HG03520 (cell line): ENCODE measurements around the gene FIBP.

Experiments used
- ATAC-seq: cut with Tn5 transposase; IDR thresholded peaks from one replicate; pipeline ENCODE4 v1.9.1; 2021; ENCODE audit warnings: mild to moderate bottlenecking, moderate library complexity; ENCODE audit not compliant: unreplicated experiment

FIBP gene

DNA sequence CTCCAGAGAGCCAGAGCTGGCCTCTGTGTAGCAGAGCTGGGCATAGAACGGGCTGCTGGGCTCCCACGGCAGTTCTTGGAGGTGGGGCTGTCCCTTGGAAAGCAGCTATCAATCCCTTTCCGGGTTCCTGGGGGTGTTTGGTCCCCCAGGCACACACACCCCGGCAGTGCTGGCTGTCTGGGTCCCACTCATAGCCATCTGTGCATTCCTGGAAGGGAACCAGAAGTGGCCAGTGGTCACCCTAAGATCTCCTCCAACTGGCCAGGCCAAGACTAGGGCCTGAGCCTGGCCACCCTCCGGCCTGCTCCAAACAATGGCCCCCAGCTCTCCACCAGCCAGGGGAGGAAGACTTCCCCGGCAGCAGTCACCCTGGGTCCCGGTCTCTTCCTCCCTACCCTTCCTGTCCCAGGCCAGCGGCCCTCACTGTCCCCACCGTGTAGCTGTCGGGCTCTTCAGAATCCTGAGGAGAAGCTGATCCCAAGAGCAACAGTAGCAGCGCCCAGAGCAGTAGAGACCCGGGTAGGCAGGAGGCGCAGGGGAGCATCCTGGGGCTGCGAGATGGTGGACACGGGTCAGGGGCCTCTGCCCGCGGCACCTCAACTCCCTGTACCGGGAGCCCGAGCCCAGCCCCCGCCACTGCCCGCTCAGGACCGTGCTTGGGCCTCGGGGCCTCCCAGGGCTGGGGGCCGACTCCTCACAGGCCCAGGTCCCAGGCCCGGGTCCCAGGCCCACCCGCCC lies 16.3 kb downstream of the FIBP start:
- no peak for ATAC-seq

DNA sequence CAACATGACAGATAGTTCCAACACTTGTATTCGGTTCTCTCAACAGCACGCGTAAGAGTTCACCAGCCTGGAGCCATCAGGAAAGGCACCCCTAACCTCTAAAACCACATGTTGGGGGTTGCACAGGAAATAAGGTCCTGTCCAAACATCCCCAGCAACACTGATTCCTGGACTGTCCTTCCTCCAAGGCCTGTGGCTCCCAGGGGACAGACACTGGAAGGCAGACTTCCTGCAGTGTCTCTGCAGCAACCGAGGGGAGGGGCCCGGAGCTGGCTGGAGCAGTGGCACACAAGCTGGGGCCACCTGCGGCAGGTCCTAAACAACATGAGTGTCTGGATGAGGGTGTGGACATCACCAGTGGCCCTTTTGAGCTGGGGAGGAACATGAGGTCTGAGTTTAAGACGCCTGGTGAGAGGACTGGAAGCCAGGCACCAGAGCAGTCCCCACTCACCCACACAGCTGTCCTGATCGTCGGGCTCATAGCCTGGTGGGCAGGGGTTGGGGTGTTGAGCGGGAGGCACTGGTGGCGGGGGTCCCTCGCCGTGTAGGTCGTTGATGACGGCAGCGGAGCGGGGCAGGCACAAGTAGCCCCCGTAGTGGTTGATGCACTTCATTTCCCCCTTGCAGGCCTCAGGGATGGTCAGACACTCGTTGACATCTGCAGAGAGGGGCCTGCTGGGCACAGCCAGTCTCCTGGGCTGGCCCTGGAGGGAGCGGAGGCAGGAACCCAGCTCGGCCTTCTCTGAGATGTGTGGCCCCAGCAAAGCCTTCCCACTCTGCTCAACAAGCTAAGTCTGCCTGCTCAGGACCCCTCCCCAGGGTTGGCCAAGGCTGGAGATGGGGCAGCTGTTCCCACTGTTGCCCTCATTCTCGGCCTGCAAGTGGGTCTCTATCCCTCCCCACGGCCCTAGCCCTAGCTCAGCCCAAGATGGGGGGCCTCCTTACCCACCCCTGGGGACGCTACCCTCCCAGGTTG lies 17.3 kb downstream of the FIBP start:
- no peak for ATAC-seq

DNA sequence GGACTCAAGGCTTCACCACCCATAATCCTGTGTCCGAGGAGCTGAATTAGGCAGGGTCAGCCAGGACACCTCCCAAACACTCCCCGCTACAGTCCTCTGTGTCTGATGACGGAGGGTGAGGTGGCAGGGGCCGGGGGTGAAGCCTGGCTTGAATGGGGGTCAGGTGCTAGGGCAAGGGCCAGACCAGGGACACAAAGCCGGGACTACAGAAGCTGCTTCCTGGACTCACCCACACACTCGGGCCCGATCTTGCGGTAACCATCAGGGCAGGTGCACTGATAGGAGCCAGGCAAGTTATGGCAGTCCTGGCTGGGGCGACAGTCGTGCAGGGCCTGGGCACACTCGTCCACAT lies 18.0 kb downstream of the FIBP start:
- ATAC-seq = no peak

DNA sequence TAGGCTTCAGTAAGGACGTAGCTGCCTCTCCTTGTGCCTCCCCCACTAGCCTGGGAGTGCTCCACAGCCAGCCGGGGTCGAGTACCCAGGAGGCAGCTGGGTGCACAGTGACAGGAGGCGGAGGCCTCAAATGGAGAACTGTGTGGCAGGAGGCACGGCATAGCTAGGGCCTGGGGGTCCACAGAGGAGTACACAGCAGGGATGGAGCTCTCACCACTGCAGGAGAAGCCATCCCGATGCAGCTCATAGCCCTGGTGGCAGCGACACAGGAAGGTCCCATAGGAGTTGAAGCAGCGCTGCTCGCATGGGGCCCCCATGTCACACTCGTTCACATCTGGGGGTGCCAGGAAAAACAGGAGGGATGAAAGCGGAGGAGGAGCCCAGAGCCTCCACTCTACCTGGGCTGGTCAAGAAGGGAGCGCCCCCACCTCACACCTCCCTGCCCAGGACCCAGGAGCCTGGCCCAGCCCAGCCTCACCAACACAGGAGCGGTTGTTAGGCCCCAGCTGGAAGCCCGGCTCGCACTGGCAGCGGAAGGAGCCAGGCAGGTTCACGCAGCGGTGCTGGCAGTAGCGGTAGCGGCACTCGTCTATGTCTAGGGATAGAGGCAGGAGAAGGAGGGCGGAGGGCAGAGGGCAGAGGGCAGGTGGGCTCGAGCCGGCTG lies 18.5 kb downstream of the FIBP start:
- ATAC-seq = no peak

DNA sequence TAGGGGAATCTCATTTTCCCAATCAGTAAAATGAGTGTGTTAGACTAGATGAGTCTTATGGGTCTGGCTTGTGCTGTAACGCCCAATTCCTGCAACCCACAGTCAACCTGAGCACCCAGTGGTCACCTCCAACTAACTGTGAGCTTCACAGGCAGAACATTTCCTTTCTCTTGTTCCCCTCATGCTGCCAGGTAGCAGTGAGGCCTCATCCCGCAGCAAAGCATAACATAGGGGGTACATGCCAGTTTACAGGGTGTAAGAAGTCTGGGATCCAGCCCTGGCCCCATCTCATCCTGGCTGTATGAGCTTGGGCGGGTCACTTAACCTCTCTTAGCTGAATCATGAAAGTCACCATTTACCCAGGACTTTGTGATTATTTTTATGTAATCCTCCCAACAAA lies 19.4 kb downstream of the FIBP start:
- ATAC-seq = no peak

DNA sequence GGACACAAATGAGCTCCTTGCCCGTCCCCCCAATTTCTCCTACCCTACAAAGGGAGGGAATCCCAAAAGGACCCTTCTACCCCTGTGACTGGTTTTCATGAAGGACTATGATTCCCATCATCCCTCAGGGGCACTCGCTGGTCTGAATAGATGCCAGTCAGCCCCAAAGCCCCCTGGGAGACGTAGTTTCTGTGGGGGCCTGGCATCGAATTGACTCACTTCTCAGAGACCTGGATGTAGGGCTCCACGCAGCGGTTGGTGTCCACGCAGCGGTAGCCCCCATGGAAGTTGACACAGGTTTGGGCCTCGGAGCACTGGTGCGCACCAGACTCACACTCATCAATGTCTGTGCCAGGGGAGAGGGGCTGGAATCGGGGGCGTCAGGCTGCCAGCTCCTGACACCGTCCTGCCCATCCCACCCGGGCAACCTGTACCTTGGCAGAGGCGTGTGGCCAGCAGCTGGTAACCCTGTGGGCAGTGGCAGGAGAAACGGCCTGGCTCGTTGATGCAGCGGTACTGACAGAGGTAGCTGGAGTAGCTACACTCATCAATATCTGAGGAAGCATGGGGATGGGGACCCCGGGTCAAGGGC lies 20.1 kb downstream of the FIBP start:
- ATAC-seq = no peak

DNA sequence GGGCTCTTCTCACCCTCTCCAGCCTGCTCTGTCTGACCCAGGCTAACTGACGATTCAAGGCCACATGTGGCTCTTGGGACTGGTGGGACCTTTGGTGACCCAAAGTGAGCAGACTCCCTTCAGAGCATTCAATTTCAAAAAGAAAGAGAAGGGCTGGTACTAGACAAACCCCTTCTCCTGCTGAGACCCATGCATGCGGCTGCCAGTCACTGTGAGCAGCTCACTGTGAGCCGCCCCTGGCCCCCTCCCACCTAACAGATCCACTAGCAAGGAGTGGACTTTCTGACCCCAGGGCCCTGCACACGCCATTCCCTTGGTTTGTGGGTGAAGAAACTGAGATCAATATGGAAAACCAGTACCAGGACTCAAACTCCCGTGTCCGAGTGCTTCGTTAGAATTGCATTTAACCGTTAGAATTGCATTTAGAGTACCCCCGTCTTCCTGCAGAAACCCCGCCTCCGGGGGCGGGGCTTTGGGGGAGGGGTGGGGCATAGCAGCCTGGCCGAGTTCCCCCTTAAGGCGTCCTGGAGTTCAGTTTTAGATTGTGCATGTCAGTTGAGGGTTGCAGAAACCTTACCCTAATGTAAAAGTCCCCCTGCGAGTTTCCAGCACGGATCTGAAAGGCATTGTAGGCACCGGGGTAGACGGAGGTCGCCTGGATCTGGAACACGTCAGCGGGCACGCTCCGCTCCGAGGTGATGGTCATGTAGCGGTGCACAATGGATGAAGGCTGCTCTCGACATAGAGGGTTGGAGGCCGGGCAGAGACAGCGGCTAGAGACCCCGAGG lies 20.8 kb downstream of the FIBP start:
- ATAC-seq = no peak

DNA sequence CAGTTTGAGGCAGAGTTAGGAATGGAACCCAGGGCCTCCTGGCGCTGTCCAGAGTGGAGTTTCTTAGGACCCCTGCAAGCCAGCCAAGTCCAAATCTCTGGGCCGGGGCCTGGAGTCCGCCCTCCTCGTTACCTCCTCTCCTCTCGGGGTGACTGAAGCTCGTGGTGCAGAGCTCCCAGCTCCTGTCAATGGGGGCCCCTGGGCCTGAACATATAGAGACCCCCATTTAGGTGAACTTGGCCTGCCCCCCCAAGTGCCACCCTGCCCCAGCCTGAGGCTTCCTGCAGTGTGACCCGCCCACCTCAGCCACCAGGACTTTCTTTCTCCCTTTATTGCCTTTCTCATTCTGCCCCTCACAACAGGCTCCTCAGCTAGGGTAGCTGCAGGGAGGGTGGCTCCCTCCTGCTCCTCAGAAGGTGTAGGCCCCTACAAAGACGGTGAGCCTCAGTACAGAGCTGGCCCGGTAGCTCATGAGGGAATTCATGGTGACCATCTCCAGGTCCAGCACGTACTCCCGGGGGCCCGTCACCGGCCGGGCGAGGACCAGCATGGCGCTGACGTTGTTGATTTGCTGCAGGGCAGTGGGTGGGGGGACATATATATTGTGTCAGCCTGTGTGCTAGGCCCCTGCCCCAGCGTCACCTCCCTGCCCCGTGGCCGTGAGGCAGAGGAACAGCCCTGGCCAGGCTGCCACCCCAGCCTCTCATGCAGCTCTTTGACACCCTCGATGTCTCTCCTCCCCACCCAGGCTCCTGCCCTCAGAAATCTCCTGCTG lies 21.6 kb downstream of the FIBP start:
- ATAC-seq = no peak

DNA sequence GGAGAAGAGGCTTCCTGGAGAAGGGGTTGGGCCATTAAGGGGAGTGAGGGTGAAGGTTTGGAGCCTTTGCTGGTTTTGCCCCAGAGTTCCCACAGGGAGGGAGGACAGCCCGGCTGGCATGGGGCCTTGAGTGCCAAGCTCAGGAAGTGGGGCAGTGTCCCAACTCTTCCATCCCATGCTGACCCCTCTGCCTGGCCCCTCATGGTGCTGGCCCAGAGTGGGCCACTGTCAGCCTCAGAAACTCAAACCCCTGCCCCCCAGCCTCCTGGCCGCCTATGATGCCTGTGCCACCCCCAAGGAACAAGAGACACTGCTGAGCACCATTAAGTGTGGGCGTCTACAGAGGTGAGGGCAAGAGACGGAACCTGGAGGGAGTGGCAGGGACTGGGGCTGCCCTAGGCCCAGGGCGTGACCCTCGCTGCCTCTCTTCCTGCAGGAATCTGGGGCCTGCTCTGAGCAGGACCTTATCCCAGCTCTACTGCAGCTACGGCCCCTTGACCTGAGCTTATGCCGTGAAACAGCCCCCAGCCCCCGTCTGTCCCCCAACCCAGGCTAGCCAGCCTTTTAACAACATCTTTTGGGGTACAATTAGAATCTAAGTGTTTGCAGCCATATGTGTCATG lies 22.6 kb downstream of the FIBP start:
- no peak for ATAC-seq

DNA sequence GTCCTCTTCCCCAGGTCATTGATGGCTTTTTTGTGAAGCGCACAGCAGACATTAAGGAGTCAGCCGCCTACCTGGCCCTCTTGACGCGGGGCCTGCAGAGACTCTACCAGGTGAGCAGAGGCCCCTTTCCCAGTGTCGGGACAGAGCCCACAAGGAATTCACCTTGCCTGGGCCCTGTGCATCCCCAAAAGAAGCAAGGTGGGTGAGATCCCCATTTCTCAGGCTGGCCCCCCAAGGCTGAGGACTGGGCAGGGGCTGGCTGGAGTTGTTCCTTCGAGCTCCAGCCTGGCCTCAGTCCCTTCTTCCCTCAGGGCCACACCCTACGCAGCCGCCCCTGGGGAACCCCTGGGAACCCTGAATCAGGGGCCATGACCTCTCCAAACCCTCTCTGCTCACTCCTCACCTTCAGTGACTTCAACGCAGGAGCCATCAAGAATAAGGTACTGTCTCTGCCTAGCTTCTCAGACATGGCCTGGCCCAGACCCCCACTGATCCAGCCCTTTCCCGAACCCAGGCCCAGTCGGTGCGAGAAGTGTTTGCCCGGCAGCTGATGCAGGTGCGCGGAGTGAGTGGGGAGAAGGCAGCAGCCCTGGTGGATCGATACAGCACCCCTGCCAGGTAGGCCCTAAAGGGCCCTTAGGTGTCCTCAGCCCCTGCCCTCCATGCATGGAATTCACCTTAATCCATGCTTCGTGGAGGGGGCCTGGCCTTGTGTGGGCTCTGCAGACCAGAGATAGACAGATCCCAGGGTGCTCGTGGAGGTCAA lies 23.4 kb downstream of the FIBP start:
- no peak for ATAC-seq

DNA sequence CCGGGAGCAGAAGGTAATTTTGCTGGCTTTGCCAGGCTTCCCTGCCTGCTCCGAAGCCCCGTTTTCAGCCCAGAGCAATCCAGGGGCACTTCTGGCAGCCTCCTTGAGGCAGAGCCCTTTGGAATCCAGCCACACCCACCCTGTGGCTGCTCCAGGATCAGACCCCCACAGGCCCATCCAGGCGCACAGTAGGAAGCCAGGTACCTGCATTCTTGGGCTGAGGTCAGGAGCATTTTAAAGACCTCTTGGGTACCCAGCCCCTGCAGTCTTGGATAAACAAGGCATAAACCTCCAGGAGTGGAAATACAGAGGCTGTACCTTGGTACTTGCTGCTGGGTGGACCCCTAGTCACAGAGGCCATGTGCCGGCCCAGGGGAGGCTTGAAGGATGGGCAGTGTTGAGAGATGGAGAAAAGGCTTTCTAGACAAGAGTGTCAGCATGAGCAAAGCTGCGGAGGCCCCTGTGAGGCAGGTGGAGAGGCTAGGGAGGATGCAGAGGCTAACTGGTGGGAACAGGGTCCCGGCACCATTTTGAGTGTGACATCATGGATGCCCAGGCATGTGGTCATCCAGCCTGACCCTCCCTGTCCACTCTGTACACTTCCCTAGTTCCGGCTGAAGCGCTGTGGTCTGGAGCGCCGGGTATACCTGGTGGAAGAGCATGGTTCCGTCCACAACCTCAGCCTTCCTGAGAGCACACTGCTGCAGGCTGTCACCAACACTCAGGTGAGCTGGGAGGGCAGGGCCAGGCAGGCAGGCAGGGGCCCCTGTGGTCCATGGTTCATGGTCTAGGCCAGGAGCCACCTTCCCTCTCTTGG lies 24.2 kb downstream of the FIBP start:
- no peak for ATAC-seq

DNA sequence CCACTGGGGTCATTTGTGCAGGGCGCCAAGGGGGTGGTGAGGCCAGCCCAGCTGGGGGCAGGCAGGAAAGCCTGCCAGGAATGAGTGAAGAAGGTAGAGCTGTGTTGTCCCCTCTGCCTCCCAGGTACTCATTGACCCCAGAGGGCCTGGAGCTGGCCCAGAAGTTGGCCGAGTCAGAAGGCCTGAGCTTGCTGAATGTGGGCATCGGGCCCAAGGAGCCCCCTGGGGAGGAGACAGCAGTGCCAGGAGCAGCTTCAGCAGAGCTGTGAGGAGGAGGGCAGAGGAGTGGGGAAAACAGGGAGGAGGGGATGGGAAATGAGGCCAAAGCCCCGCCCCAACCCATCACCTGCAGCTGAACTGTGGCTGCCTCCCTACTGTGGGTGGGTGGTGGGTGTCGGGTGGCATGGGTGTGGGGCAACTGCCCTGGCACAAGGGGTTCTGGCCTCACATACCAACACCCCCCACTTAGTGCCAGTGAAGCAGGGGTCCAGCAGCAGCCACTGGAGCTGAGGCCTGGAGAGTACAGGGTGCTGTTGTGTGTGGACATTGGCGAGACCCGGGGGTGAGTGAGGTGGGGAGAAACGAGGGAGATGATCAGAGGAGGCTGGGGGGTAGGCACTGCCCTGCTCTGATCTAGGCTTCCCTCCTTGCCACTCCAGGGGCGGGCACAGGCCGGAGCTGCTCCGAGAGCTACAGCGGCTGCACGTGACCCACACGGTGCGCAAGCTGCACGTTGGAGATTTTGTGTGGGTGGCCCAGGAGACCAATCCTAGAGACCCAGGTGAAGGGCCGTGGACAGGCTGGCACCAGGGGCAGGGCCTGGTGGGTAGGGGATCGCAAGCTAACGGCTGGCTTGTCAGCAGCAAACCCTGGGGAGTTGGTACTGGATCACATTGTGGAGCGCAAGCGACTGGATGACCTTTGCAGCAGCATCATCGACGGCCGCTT lies 25.1 kb downstream of the FIBP start:
- no peak for ATAC-seq

DNA sequence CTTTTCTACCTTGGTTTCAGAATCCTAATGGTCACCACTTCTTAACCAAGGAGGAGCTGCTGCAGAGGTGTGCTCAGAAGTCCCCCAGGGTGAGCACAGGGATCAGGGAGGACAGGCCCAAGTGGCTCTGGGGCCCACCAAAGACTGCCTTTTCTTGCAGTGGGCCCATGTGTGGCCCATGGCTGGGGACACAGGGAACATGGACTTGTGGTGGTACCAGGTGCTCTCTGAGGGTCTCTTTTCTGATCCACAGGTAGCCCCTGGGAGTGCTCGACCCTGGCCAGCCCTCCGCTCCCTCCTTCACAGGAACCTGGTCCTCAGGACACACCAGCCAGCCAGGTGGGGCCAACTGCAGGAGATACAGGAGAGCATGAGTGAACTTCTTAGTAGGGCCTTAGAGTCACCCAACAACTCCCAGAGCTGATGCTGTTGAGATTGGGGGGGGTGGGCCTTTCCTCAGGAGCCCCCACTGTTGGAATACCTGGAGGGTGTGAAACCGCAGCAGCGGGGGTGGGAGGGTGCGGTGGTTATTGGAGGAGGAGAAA lies 26.0 kb downstream of the FIBP start:
- no peak for ATAC-seq

DNA sequence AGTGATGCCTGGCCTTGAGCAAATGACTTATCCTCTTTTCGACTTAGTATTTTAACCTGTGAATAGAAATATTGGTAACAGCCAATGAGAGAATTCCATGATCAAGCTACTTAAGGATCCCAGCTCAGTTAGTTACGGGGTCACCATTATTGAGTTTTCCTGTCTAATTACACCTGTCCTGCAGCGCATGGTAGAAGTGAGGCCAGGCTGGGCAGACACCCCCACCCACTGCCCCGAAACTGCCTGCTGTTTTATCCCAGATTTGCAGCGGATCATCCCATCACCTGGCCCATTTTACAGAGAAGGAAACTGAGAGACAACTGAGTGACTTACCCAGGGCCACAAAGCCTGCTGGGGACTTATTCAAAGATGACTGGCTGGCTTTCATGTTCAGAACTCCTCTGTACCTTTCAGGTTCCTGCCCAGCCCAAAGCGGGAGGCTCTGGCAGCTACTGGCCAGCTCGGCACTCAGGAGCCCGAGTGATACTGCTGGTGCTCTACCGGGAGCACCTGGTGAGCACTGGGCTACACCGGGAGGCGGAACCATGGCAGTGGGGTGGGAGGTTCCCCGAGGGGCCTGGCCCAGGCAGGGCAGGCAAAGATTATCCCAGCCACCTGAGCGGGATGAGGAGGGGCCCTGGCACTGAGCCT lies 26.6 kb downstream of the FIBP start:
- ATAC-seq = no peak

DNA sequence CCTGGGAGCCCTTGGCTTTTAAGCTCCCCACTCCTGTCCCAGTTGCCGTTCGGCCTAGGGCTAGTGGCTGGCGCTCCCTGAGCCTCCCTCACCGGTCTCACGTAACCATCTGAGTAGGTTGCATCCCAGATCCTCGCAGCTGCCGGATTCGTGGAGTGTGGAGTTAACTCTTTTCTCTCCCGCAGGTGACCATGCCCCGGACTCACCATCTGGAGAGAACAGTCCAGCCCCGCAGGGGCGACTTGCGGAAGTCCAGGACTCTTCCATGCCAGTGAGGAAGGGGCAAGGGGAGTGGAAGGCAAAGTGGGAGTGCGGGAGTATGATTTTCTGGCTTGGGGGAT lies 27.1 kb downstream of the FIBP start:
- no peak for ATAC-seq
